H9 (cell line): ENCODE data around the gene ZDHHC19. TPM values are rescaled to one million over a fixed set of nuclear protein-coding genes. Genes with fewer than 3 reads are reported as not detected.

Experiments used
- DNase-seq: peaks from one replicate; pipeline ENCODE4 v3.0.0-alpha.2; 2017
- H2AFZ ChIP-seq: one replicate; pipeline ENCODE4 v1.6.1; 2013; ENCODE audit warnings: mild to moderate bottlenecking, low read length, control low read depth, moderate library complexity
- H2AK5ac ChIP-seq: 2 replicates; pipeline ENCODE4 v1.6.1; 2013; ENCODE audit warnings: low read length, control low read depth, mixed read lengths; ENCODE audit not compliant: insufficient read length
- H2BK120ac ChIP-seq: one replicate; pipeline ENCODE4 v1.6.1; 2013; ENCODE audit warnings: low read depth, mild to moderate bottlenecking, low read length, control low read depth, inconsistent platforms; ENCODE audit not compliant: poor library complexity, severe bottlenecking
- H2BK12ac ChIP-seq: 2 replicates; pipeline ENCODE4 v1.6.1; 2013; ENCODE audit warnings: low read length, control low read depth, mixed read lengths, low read depth; ENCODE audit not compliant: insufficient read length
- H2BK15ac ChIP-seq: 2 replicates; pipeline ENCODE4 v1.6.1; 2013; ENCODE audit warnings: low read depth, low read length, control low read depth
- H2BK20ac ChIP-seq: one replicate; pipeline ENCODE4 v1.6.1; 2013; ENCODE audit warnings: low read depth, mild to moderate bottlenecking, low read length, control low read depth, inconsistent platforms; ENCODE audit not compliant: poor library complexity, severe bottlenecking
- H2BK5ac ChIP-seq: 2 replicates; pipeline ENCODE4 v1.6.1; 2013; ENCODE audit warnings: low read length, control low read depth, mixed read lengths; ENCODE audit not compliant: insufficient read length
- H3K14ac ChIP-seq: 2 replicates; pipeline ENCODE4 v1.6.1; 2013; ENCODE audit warnings: low read length, control low read depth; ENCODE audit not compliant: insufficient read depth
- H3K18ac ChIP-seq: 2 replicates; pipeline ENCODE4 v1.6.1; 2013; ENCODE audit warnings: low read depth, mild to moderate bottlenecking, mixed read lengths, low read length, control low read depth; ENCODE audit not compliant: insufficient read length
- H3K23ac ChIP-seq: 2 replicates; pipeline ENCODE4 v1.6.1; 2013; ENCODE audit warnings: low read length, control low read depth, mixed read lengths, low read depth; ENCODE audit not compliant: insufficient read length
- H3K23me2 ChIP-seq: 2 replicates; pipeline ENCODE4 v1.6.1; 2013; ENCODE audit warnings: low read depth, mild to moderate bottlenecking, mixed read lengths, low read length, control low read depth; ENCODE audit not compliant: insufficient read length, poor library complexity, severe bottlenecking
- H3K27ac ChIP-seq: 2 replicates; pipeline ENCODE4 v1.5.1; 2013; ENCODE audit warnings: low read length, control low read depth, mixed read lengths, low read depth; ENCODE audit not compliant: insufficient read length
- H3K27me3 ChIP-seq: 2 replicates; pipeline ENCODE4 v1.6.1; 2013; ENCODE audit warnings: low read length, control low read depth, inconsistent platforms; ENCODE audit not compliant: insufficient read depth
- H3K4ac ChIP-seq: 2 replicates; pipeline ENCODE4 v1.6.1; 2013; ENCODE audit warnings: low read depth, mild to moderate bottlenecking, control low read depth, inconsistent platforms, low read length, moderate library complexity
- H3K4me1 ChIP-seq: 2 replicates; pipeline ENCODE4 v1.6.1; 2013; ENCODE audit warnings: low read length, control low read depth, inconsistent platforms; ENCODE audit not compliant: insufficient read depth
- H3K4me2 ChIP-seq: 2 replicates; pipeline ENCODE4 v1.6.1; 2013; ENCODE audit warnings: low read length, control low read depth, mixed read lengths; ENCODE audit not compliant: insufficient read length, insufficient read depth
- H3K56ac ChIP-seq: 2 replicates; pipeline ENCODE4 v1.6.1; 2013; ENCODE audit warnings: low read depth, mild to moderate bottlenecking, mixed read lengths, low read length, control low read depth; ENCODE audit not compliant: insufficient read length
- H3K79me1 ChIP-seq: 2 replicates; pipeline ENCODE4 v1.6.1; 2013; ENCODE audit warnings: low read depth, mild to moderate bottlenecking, moderate library complexity, low read length, control low read depth, inconsistent platforms; ENCODE audit not compliant: insufficient read depth, poor library complexity, severe bottlenecking
- H3K79me2 ChIP-seq: 2 replicates; pipeline ENCODE4 v1.6.1; 2013; ENCODE audit warnings: low read length, control low read depth, inconsistent platforms; ENCODE audit not compliant: insufficient read depth
- H3K9ac ChIP-seq: 2 replicates; pipeline ENCODE4 v1.6.1; 2013; ENCODE audit warnings: low read length, control low read depth, mixed read lengths; ENCODE audit not compliant: insufficient read length; ENCODE audit errors: extremely low read depth
- H3K9me3 ChIP-seq: one replicate; pipeline ENCODE4 v1.6.1; 2013; ENCODE audit warnings: low read depth, low read length, inconsistent platforms; ENCODE audit not compliant: control insufficient read depth
- H3T11ph ChIP-seq: one replicate; pipeline ENCODE4 v1.6.1; 2013; ENCODE audit warnings: mild to moderate bottlenecking, low read length, control low read depth, inconsistent platforms
- H4K20me1 ChIP-seq: one replicate; pipeline ENCODE4 v1.6.1; 2013; ENCODE audit not compliant: control insufficient read depth, insufficient read length, insufficient read depth
- H4K5ac ChIP-seq: 2 replicates; pipeline ENCODE4 v1.6.1; 2013; ENCODE audit warnings: low read depth, mild to moderate bottlenecking, mixed read lengths, low read length, control low read depth; ENCODE audit not compliant: insufficient read length
- H4K8ac ChIP-seq: replicated peaks from 2 replicates; pipeline ENCODE4 v1.6.1; 2013; ENCODE audit warnings: low read length, control low read depth, mixed read lengths, low read depth; ENCODE audit not compliant: insufficient read length
- H4K91ac ChIP-seq: 2 replicates; pipeline ENCODE4 v1.6.1; 2013; ENCODE audit warnings: low read depth, mild to moderate bottlenecking, moderate library complexity, mixed read lengths, low read length, control low read depth; ENCODE audit not compliant: insufficient read length
- H3K27ac Mint-ChIP-seq, 3 experiments: 2 replicates in 2 of 3; 3 replicates in 1 of 3; pipeline ENCODE4 v1.8.0; 2020 to 2021; ENCODE audit warnings: mixed read lengths in 3 of 3, mild to moderate bottlenecking in 1 of 3, moderate library complexity in 1 of 3
- H3K27me3 Mint-ChIP-seq: 2 replicates; pipeline ENCODE4 v1.8.0; 2021; ENCODE audit warnings: low read depth, mild to moderate bottlenecking, moderate library complexity, mixed read lengths
- H3K36me3 Mint-ChIP-seq, 3 experiments: 2 replicates in 2 of 3; 3 replicates in 1 of 3; pipeline ENCODE4 v1.8.0; 2020 to 2021; ENCODE audit warnings: low read depth in 3 of 3, mixed read lengths in 3 of 3; ENCODE audit not compliant: insufficient read depth in 1 of 3
- H3K4me1 Mint-ChIP-seq, 2 experiments: 2 replicates each; pipeline ENCODE4 v1.8.0; 2020; ENCODE audit warnings: mixed read lengths in 2 of 2
- H3K4me3 Mint-ChIP-seq, 2 experiments: 2 replicates in 1 of 2; 3 replicates in 1 of 2; pipeline ENCODE4 v1.8.0; 2020 to 2021; ENCODE audit warnings: mild to moderate bottlenecking in 2 of 2, mixed read lengths in 2 of 2, moderate library complexity in 1 of 2
- H3K9me3 Mint-ChIP-seq, 2 experiments: 2 replicates in 1 of 2; 3 replicates in 1 of 2; pipeline ENCODE4 v1.8.0; 2020; ENCODE audit warnings: mild to moderate bottlenecking in 2 of 2, mixed read lengths in 2 of 2, moderate library complexity in 1 of 2
- whole genome bisulfite sequencing: extraction: QIAGEN DNeasy Blood & Tissue Kit; methylation state at CpG from one replicate; pipeline ENCODE4 v1.1.7; 2013; ENCODE audit warnings: missing lambda C conversion rate, low lambda C conversion rate, mixed read lengths; ENCODE audit not compliant: insufficient read length; ENCODE audit errors: extremely low coverage; 5-methylcytosine and 5-hydroxymethylcytosine counted together
- total RNA-seq: library from RNA; stranded (reverse); gene quantifications from 2 replicates; pipeline ENCODE4 v1.2.1, GENCODE V29; 2021
- TF ChIP-seq, protein P1 (sequence below): fragments of 200-600 bp; sonication (generic); conservative IDR thresholded peaks from 3 replicates; pipeline ENCODE4 v1.8.0; 2021; ENCODE audit warnings: antibody characterized with exemption, mild to moderate bottlenecking

ZDHHC19 gene
- total RNA-seq, 1 experiment from 2014 or later = 2.2 TPM

DNA sequence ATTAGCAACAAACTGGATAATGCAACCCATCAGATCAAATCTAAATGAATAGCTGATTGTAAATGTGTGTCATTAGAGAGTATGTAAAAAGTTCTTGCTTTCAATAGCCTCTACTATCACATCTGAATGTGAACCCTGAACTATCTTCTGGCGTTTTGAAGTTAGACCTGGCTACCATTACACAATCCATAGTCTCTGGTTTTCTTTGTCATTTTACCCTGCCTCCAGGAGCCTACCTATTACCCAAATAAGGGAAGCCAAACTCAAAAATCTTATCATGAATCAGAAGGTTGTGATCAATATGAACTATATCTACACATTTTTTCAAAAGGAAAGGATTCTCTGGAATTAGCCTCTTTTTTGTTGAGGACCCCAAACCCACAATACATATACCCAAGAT is 44.6 kb upstream of the ZDHHC19 start:
- Histone ChIP-seq H2BK20ac (no peak overlapping the region), H3K23me2 (no peaks in the 10 kb centered on the region), H4K8ac (no peak overlapping the region), H2BK120ac (no peak overlapping the region), H4K91ac (no peak overlapping the region), H3K27me3 (no peaks in the 10 kb centered on the region), H3K9me3 (no peaks in the 10 kb centered on the region), H4K5ac (no peak overlapping the region), H2BK15ac (no peak overlapping the region), H3K23ac (no peak overlapping the region), H3K4me1 (no peaks in the 10 kb centered on the region), H3K4ac (no peak overlapping the region), H3K18ac (no peak overlapping the region), H3K27ac (no peak overlapping the region), H3K14ac (no peak overlapping the region), H2BK5ac (no peak overlapping the region), H2AFZ (no peak overlapping the region), H3K79me2 (no peaks in the 10 kb centered on the region), H3T11ph (no peak overlapping the region), H3K56ac (no peak overlapping the region), H3K4me2 (no peak overlapping the region), H3K79me1 (no peaks in the 10 kb centered on the region), H3K9ac (no peak overlapping the region), H2AK5ac (no peak overlapping the region), H4K20me1 (no peaks in the 10 kb centered on the region), H2BK12ac (no peak overlapping the region)
- H3K27ac Mint-ChIP-seq = peak overlapping the region in 1 of 3 experiments; percentile 65; a peak in 1 of 7 replicates
- H3K27me3 Mint-ChIP-seq = no peaks in the 10 kb centered on the region
- no peak overlapping the region for H3K4me3 Mint-ChIP-seq
- TF ChIP-seq, protein P1, sequence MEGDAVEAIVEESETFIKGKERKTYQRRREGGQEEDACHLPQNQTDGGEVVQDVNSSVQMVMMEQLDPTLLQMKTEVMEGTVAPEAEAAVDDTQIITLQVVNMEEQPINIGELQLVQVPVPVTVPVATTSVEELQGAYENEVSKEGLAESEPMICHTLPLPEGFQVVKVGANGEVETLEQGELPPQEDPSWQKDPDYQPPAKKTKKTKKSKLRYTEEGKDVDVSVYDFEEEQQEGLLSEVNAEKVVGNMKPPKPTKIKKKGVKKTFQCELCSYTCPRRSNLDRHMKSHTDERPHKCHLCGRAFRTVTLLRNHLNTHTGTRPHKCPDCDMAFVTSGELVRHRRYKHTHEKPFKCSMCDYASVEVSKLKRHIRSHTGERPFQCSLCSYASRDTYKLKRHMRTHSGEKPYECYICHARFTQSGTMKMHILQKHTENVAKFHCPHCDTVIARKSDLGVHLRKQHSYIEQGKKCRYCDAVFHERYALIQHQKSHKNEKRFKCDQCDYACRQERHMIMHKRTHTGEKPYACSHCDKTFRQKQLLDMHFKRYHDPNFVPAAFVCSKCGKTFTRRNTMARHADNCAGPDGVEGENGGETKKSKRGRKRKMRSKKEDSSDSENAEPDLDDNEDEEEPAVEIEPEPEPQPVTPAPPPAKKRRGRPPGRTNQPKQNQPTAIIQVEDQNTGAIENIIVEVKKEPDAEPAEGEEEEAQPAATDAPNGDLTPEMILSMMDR = no peak
- no CpG with 5 or more reads among the region's 1 CpG for WGBS
- H3K36me3 Mint-ChIP-seq = peaks cover 2 to 19% (median 3%) of the 10 kb centered on the region in 3 experiments; a peak in 6 of 7 replicates
- peaks cover 0 to under 1% of the 10 kb centered on the region in 2 experiments; a peak in 1 of 5 replicates for H3K9me3 Mint-ChIP-seq
- H3K4me1 Mint-ChIP-seq = no peaks in the 10 kb centered on the region
- no peak for DNase-seq
